ENCODE data around the gene INCA1.

The INCA1 gene

DNA sequence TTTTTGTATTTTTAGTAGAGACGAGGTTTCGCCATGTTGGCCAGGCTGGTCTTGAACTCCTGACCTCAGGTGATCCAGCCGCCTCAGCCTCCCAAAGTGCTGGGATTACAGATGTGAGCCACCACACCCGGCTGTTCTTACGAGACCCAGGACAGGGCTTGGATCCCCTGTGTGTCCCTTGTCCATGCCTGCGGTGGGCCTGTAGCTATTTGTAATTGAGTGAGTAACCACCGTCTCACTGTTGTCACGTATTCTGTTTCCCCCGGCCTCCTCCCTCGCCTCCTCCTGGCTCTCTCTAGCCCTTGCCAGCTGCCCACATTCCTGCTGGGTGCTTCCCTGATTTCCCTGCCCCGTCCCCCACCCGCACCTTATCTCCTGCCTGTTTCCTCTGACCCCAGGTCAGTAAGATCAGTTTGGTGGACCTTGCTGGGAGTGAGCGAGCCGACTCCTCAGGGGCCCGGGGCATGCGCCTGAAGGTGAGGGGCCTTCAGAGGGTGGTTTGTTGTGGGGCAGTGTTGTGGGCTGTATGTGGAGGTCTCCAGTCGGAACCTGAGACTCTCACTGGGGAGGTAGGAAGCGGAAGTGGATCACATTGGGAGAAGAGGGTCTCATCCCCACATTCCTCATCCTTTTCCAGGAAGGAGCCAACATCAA, 6.0 kb upstream of the INCA1 start:
- DNase-seq: no peak

DNA sequence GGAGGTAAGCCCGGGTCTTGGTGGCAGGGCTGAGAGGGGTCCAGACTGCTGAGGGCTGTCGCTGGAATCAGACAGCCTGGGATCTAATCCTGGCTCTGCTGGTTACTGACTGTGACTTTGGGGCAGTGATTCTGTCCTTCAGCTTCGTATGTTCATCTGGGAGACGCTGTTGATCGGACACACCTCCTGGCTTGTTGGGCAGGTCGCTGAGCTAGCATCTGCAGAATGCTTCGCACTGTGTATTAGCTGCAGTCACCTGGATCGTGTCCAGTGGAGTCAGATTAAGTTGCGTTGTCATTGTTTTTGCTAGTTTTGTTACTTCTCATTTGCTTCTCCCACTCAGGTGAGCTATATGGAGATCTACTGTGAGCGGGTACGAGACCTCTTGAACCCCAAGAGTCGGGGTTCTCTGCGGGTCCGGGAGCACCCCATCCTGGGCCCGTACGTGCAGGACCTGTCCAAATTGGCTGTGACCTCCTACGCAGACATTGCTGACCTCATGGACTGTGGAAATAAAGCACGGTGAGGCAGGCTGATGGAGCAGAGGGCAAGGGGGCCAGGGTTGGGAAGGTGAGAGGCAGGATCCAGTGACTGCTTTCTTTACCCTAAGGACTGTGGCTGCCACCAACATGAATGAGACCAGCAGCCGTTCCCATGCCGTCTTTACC, 4.9 kb upstream of the INCA1 start:
- no peak for DNase-seq

DNA sequence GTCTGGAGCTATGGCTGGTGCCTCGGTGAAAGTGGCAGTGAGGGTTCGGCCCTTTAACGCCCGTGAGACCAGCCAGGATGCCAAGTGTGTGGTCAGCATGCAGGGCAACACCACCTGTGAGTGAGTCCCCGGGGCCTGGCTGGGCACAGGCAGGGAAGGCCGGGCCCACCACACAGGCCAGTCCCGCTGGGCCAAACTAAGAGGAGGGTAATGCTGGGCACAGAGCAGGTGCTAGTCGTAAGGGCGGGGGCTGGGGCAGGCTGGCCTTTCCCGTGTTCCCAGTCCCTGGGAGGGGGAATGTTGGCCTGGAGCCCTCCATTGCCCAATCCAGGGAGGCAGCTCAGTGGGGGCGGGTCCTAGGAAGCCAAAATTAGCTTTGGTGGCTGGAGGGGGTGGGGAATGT, 2.9 kb upstream of the INCA1 start:
- DNase-seq: no peak

- no peak for DNase-seq
Measured at GRCh38 chr17:4999430-5000093, 2.2 kb upstream of the INCA1 start.

GRCh38 chr17:4998732-4999429, 1.6 kb upstream of the INCA1 start:
- DNase-seq: no peak

- DNase-seq: no peak
Measured at GRCh38 chr17:4998027-4998731, 857 bp upstream of the INCA1 start.

GRCh38 chr17:4994081-4994595, 3.2 kb downstream of the INCA1 start:
- DNase-seq: no peak

GRCh38 chr17:4987767-4988567, 9.4 kb downstream of the INCA1 start:
- DNase-seq: no peak

DNA sequence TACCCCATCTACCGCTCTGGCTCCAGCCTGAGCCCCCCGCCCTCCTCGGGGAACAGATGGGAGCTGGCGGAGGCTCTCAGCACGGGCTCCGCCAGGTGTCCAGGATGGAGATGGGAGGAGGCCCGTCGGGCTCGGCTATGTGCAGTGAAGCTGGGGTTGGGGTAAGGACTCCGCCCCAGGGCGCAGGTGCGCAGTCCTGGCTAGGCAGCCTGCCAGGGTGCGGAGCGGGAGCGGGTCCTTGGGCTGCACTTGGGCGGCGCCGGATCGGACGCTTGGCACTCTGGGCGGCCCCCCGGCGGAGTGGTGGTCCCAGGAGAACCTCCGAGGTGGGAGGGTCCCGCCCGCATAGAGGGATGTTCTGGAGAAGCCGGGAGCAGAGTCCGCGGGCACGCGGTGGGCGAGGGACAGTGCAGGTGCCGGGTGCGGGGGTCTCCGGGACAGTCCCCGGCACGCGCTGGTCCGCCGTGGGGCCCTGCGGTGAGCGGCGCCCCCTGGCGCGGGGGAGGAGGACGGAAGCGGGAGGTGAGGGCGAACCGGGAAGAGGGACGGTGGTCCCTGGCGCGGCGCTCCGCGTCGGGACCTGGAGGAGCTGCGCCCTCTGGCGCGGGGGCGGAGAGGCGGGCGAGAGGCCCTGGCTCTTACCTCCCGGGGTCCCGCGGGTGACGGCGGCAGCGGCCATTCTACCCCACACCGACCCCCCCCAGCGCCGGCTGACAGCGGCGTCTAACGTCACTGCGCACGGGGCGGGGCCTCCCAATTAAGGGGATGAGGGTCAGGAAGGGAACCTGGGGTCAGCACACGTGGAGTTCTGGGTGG, 10.2 kb downstream of the INCA1 start, which contains the start of gene CAMTA2:
Gene CAMTA2 (minus strand): TSS at position 725 of the 816 bp plus-strand sequence. CDS start 1,453 bp downstream, outside the sequence.
- peak; percentile 17 for DNase-seq

DNA sequence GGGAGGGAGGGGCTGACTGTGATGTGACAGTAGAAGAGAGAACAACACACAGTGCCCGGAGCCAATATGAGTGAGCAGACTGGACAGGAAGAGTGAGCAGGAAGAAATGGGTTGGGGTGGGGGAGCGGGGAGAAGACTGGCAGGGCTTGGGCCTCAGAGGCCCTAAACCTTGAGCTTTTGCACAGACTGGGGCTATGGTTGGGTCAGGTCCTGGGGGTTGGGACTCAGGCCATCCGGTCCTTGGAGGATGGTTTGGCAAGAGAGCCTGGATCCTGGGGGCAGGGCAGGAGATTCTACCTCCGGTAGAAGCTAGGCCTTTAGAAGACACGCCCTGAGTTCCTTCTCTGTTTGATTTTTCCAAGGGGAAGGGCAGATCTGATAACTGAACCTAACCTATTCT, 10.9 kb downstream of the INCA1 start:
- DNase-seq: no peak

GRCh38 chr17:4982305-4982704, 15.0 kb downstream of the INCA1 start:
- no peak for DNase-seq

GRCh38 chr17:4980644-4981216, 16.6 kb downstream of the INCA1 start:
- peak; percentile 2 for DNase-seq

DNA sequence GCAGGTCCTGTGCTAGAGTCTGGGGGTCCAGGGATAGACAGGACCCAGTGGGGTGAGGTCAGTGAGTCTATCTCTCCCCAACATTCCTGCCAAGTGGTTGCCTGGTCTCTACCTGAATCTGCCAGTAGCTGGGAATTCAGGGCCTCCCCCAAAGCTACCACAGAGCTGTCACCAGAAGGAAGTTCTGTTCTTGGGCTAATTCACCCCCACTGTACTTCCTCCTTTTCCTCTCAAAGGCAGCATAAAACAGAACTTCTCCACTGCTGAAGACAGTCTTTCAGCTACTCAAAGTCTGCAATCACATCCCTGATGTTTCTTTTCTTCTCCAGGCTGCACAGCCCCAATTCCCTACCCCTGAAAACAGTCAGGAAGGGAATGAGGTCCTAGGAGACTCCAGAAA, 18.6 kb downstream of the INCA1 start:
- DNase-seq: no peak

DNA sequence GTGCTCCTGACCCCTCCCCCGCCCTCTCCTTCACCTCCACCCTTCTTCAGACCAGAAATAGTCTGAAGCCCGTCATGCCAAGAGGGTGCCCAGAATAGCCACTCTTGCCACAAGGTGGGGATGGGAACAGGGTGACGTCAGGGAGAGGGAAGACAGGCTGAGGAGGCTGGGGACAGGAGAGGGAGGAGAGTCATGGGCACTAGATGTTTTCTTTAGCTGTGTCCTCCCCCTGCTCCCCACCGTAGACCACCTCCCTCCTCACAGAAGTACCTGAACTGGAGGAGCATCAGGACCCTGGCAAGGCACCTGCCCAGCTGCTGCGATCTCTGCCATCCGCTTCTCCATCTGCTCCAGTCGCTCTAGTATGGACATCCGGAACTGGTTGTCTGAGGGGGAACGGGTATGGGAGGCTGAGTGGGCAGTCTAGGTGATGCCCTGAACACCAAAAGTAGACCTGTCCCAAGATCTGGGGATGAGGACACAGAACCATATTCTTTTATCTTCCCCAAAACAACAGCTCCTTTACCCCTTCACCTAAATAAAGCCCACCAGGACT, 23.1 kb downstream of the INCA1 start:
- DNase-seq: no peak

DNA sequence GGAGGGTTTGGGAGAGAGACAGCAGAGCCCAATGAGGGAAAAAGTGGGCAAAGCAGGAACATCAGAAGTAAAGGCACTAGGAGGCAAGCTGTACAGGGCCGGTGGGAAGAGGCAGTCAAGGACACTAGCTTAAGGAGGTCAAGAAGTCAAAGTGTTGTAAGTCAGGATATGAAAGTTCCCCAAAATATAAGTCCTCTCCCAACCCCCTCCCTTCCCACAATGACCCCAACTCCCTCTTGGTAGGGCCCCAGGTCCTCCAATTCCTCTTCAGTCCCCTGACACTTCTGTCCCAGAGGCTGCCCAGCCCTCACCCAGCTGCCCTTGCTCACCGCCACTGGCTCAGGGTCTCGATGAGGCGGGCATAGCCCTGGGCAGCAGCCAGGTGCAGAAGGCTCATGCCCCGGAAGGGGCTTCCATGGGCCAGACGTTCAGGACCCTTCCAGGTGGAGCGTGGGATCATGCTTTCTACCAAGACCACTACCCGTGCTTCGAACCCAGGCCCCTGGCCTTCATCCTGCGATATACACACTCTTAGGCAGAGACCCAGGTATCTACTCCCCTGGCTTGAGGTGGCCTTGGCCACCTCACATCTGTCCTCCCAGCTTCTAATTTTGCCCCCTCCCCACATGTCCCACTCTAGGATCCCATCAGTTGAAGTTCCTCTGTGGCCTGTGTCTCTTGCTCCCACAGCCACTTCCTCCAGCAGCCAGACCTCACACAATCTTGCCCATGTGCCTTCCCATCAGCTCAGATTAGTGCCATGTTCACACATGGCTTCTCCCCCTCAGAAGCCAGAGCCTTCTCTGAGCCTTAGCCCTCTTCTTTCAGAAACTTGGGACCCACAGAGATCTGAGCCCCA, 23.8 kb downstream of the INCA1 start:
- no peak for DNase-seq

GRCh38 chr17:4972752-4973151, 24.6 kb downstream of the INCA1 start:
- DNase-seq: no peak

DNA sequence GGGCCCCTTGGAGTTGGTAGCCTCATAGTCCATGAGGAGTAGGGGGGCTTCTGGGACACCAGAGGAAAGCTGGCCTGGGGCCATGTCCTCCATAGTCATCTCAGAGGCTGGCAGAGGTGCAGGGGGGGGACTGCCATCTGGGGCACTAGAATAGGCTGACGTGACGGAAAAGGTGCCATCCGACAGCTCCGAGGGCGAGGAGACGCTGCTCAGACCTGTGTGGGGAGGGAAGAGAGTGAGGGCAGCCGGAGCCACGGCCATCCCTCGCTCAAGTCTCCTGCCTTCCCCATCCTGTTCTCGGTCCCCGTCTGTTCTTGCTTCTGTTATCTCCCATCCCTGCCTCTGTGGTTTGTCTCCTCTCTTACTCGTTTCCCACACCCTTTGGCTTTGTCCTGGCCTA, 25.0 kb downstream of the INCA1 start:
- DNase-seq: no peak

- no peak for DNase-seq
Measured at GRCh38 chr17:4971826-4972225, 25.5 kb downstream of the INCA1 start.

GRCh38 chr17:4970273-4970672, 27.0 kb downstream of the INCA1 start:
- no peak for DNase-seq

All from NCI-H2029 treated with DMSO at 0.1 percent for 48 hours (cell line).